Measurements from ENCODE around the gene CSAD.
"Not testable (repeated sequence)": the region's sequence is repeated elsewhere in the genome, so short reads cannot be mapped to it uniquely, and the experiment has no call there.

Gene CSAD

GRCh38 chr12:53184828-53185227 lies 4.1 kb upstream of the CSAD start:
- H3K36me3 Mint-ChIP-seq, result peaks cover 8% of the 10 kb centered on the region
- no peaks in the 10 kb centered on the region for H3K27me3 Mint-ChIP-seq
- peak overlapping the region; percentile 3 for H3K4me3 Mint-ChIP-seq
- peaks cover 54% of the 10 kb centered on the region for H3K4me1 Mint-ChIP-seq (ENCODE audit: low read depth)
- H3K9me3 Mint-ChIP-seq (ENCODE audit: low read depth), result no peaks in the 10 kb centered on the region
- H3K27ac Mint-ChIP-seq, result peak overlapping the region; percentile 65

DNA sequence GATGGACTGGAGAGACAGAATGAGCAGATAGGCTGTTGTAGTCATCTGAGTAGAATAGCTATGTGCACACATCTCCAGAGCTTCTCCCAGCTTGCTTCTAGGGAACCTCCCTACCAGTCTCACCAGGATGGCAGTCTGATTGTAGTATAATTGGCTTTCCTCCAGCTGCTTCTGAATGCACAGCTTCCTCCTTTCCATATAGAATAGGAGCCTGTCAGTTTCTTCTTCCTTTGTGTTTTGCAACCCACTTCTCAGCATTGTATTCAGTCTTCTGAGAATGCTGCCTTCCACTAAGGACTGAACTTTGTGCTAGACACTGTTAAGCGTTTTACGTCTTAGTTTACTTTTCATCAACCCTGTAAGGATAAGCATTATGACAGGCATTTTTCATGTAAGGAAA lies 2.2 kb upstream of the CSAD start:
- Mint-ChIP-seq H3K4me1 (ENCODE audit: low read depth) (peaks cover 53% of the 10 kb centered on the region), H3K9me3 (ENCODE audit: low read depth) (no peaks in the 10 kb centered on the region), H3K4me3 (peak overlapping the region; percentile 97), H3K27me3 (no peaks in the 10 kb centered on the region), H3K36me3 (peaks cover 8% of the 10 kb centered on the region), H3K27ac (peak overlapping the region; percentile 83)

DNA sequence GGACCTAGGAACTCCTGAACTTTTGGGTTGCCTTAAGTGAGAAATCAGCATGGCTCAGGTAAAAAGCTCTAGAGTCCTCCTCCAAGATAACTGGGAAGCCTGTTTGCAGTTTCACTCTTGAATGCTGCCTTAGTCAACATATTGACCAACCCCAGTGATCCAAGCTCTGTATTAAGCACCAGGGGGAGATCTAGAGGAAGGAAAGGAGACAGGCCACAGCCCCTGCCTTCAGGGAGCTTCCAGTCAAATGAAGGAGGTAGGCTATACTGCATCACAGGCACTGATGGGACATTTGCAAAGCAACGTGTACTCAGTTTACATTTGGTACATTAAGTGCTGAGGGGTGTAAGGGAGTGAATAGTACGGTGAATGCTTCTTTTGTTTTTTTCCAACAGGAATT lies 1.2 kb upstream of the CSAD start:
- Mint-ChIP-seq H3K27me3 (no peaks in the 10 kb centered on the region), H3K9me3 (ENCODE audit: low read depth) (no peaks in the 10 kb centered on the region), H3K4me3 (peak overlapping the region; percentile 97), H3K4me1 (ENCODE audit: low read depth) (peaks cover 53% of the 10 kb centered on the region), H3K36me3 (peaks cover 8% of the 10 kb centered on the region), H3K27ac (peak overlapping the region; percentile 94)

DNA sequence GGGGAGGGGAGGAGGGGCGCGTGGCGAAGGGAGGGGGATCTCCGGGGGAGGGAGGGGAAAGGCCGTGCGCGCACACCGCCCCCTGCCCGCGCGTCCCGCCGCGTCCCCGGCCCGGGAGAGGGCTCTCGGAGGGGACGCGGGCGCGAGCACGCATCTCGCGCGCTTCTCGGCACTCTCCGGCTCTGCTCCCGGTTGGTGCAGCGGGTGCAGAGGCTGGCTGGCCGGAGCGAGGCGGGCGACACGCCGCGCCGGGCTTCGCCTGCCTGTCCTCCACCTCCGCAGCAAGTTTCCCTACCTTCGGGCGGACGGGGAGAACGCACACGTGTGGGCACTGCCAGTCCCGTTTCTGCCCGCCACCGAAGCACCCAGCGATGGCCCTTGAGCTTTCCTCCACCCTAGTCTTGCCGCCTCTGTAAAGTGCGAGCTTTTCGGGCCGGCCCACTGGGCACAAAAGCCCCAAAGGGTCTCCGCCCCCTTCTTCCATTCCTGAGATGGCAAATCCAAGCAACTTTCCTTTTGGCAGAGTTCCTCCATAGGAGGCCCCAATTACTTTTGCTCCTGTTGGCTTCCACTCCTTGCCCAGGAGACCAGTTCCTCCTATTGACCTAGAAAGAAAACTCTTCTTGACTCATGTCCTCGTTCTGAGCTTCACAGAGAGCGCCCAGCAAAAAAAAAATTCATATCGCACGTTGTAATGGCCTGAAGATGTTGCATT lies 363 bp upstream of the CSAD start:
- H3K9me3 Mint-ChIP-seq (ENCODE audit: low read depth), result no peaks in the 10 kb centered on the region
- no peaks in the 10 kb centered on the region for H3K27me3 Mint-ChIP-seq
- H3K4me3 Mint-ChIP-seq, result peak overlapping the region; percentile 97
- H3K27ac Mint-ChIP-seq, result peak overlapping the region; percentile 94
- peaks cover 53% of the 10 kb centered on the region for H3K4me1 Mint-ChIP-seq (ENCODE audit: low read depth)
- peaks cover 8% of the 10 kb centered on the region for H3K36me3 Mint-ChIP-seq

- Mint-ChIP-seq H3K27ac (peak overlapping the region; percentile 96), H3K27me3 (no peaks in the 10 kb centered on the region), H3K36me3 (peaks cover 8% of the 10 kb centered on the region), H3K4me1 (ENCODE audit: low read depth) (peaks cover 45% of the 10 kb centered on the region), H3K9me3 (ENCODE audit: low read depth) (no peaks in the 10 kb centered on the region), H3K4me3 (peak overlapping the region; percentile 91)
Observed at GRCh38 chr12:53179687-53180219, 972 bp downstream of the CSAD start.

DNA sequence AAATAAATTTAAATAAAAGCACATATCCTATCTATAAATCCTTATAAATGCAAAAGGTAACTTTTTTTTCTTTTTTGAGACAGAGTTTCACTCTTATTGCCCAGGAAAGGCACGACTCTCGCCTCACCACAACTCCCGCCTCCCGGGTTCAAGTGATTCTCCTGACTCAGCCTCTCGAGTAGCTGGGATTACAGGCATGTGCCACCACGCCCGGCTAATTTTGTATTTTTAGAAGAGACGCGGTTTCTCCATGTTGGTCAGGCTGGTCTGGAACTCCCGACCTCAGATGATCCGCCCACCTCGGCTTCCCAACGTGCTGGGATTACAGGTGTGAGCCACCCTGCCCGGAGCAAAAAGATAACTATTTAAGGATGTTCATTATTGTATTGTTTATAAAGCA lies 1.9 kb downstream of the CSAD start:
- H3K9me3 Mint-ChIP-seq (ENCODE audit: low read depth); H3K27me3 Mint-ChIP-seq; H3K36me3 Mint-ChIP-seq: not testable (repeated sequence)
- H3K27ac Mint-ChIP-seq, result peak overlapping the region; percentile 96
- H3K4me1 Mint-ChIP-seq (ENCODE audit: low read depth), result peaks cover 38% of the 10 kb centered on the region
- peak overlapping the region; percentile 91 for H3K4me3 Mint-ChIP-seq

DNA sequence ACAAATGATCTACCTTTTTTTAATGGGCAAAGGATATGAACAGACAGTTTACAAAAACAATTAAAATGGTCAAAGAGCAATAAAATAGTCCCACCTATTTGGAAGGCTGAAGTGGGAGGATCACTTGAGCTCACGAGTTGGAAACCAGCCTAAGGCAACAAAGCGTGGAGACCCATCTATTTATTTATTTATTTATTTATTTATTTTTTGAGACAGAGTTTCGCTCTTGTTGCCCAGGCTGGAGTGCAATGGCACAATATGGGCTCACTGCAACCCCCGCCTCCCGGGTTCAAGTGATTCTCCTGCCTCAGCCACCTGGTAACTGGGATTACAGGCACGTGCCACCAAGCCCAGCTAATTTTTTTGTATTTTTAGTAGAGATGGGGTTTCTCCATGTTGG lies 3.3 kb downstream of the CSAD start:
- peaks cover 25% of the 10 kb centered on the region for H3K4me1 Mint-ChIP-seq (ENCODE audit: low read depth)
- not testable (repeated sequence) for H3K4me3 Mint-ChIP-seq; H3K36me3 Mint-ChIP-seq; H3K9me3 Mint-ChIP-seq (ENCODE audit: low read depth); H3K27ac Mint-ChIP-seq; H3K27me3 Mint-ChIP-seq

GRCh38 chr12:53176750-53177149 lies 4.0 kb downstream of the CSAD start:
- Mint-ChIP-seq H3K27me3 (no peaks in the 10 kb centered on the region), H3K9me3 (ENCODE audit: low read depth) (no peaks in the 10 kb centered on the region), H3K4me1 (ENCODE audit: low read depth) (peaks cover 18% of the 10 kb centered on the region), H3K27ac (no peak overlapping the region), H3K4me3 (no peak overlapping the region), H3K36me3 (peaks cover 2% of the 10 kb centered on the region)

DNA sequence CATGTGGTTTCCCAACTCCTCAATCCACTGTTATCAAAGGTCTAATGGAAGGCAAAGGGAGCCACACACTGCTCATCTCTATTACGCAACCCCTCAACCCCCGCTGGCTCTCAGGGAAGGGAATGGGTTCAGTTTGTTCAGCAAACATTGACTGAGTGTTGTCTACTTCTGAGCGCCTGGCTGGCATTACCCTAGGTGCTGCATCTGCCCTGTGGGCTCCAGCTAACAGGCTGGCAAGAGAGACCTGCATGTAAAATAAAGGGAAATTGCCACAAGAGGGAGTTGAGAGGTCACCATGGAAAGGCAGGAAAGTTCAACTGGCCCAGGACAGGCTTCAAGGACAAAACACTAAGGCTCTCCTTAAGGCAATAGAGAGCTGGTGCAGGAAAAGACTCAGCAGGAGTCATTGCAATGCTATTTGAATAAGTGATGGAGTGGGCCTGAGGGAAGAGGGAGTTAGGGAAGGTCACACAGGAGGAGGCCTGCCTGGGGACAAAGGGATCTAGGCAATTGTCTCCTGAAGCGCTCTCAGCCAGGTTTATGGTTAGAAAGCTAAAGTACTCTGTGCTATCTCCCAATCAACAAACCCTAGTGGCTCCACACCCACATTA lies 5.7 kb downstream of the CSAD start:
- peaks cover 10% of the 10 kb centered on the region for H3K4me1 Mint-ChIP-seq (ENCODE audit: low read depth)
- no peaks in the 10 kb centered on the region for H3K27me3 Mint-ChIP-seq
- peaks cover 2% of the 10 kb centered on the region for H3K36me3 Mint-ChIP-seq
- no peaks in the 10 kb centered on the region for H3K9me3 Mint-ChIP-seq (ENCODE audit: low read depth)
- H3K4me3 Mint-ChIP-seq, result no peak overlapping the region
- no peak overlapping the region for H3K27ac Mint-ChIP-seq

GRCh38 chr12:53173085-53173715 lies 7.5 kb downstream of the CSAD start:
- Mint-ChIP-seq H3K4me1 (ENCODE audit: low read depth) (no peaks in the 10 kb centered on the region), H3K27me3 (no peaks in the 10 kb centered on the region), H3K27ac (no peak overlapping the region), H3K4me3 (no peak overlapping the region), H3K36me3 (peaks cover 2% of the 10 kb centered on the region), H3K9me3 (ENCODE audit: low read depth) (no peaks in the 10 kb centered on the region)

DNA sequence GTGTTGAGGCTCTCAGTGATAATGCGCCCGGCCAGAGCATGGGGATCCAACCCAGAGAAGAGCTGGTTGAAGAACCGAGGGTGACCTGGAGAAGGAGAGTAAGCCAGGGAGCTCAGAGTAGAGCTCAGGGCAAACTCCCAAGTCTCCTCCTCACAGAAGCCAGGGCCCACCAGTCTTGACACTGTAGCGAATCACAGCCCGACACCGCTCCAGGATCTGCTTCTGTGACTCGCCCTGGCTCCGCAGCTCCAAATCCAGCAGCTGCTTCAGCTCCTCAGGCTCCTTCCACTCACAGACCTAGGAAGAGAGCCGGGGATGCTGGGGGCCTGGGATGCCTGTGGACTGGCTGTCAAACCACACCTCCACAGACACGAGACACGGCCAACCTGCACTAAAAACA lies 8.4 kb downstream of the CSAD start:
- Mint-ChIP-seq H3K9me3 (ENCODE audit: low read depth) (no peaks in the 10 kb centered on the region), H3K4me1 (ENCODE audit: low read depth) (no peaks in the 10 kb centered on the region), H3K27me3 (no peaks in the 10 kb centered on the region), H3K27ac (no peak overlapping the region), H3K4me3 (no peak overlapping the region), H3K36me3 (peaks cover 2% of the 10 kb centered on the region)

DNA sequence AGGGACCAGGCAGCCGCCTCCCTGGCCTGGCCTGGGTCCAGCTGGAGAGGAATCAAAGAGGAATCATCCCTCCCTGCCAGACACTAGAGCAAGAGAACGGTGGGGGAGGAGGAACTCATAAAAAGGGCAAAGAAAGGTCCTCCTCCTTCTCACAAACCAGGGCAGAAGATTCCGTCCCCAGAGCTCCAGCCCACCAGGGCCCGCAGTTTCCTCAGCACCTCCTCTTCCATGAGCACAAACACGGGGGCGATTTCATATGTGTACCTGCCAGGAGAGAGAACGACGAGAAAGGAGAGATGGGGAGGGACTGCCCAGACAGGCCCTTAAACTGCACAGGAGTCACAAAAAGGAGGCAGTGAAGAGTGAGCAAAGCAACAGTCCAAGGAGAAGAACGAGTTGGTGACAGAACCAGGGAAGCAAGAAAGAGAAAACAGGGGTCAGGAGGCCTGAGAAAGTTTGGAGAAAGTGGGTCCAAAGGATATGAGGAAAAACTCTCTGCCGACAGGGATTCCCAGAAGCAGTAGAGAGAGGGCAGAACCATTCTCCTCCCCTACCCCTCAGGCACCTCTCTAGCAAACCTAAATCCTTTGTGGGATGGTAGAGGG lies 8.9 kb downstream of the CSAD start:
- no peak overlapping the region for H3K4me3 Mint-ChIP-seq
- H3K9me3 Mint-ChIP-seq (ENCODE audit: low read depth), result no peaks in the 10 kb centered on the region
- H3K27me3 Mint-ChIP-seq, result no peaks in the 10 kb centered on the region
- H3K4me1 Mint-ChIP-seq (ENCODE audit: low read depth), result no peaks in the 10 kb centered on the region
- H3K36me3 Mint-ChIP-seq, result peaks cover 2% of the 10 kb centered on the region
- no peak overlapping the region for H3K27ac Mint-ChIP-seq

- Mint-ChIP-seq H3K4me3 (no peak overlapping the region), H3K27me3 (no peaks in the 10 kb centered on the region), H3K4me1 (ENCODE audit: low read depth) (no peaks in the 10 kb centered on the region), H3K36me3 (peaks cover 2% of the 10 kb centered on the region), H3K27ac (no peak overlapping the region), H3K9me3 (ENCODE audit: low read depth) (no peaks in the 10 kb centered on the region)
Observed at GRCh38 chr12:53170876-53171724, 9.6 kb downstream of the CSAD start.

- Mint-ChIP-seq H3K27me3 (no peaks in the 10 kb centered on the region), H3K36me3 (peaks cover 2% of the 10 kb centered on the region), H3K27ac (no peak overlapping the region), H3K4me1 (ENCODE audit: low read depth) (no peaks in the 10 kb centered on the region), H3K4me3 (no peak overlapping the region), H3K9me3 (ENCODE audit: low read depth) (no peaks in the 10 kb centered on the region)
Observed at GRCh38 chr12:53170215-53170614, 10.5 kb downstream of the CSAD start.

Data from activated naive CD8-positive, alpha-beta T cell (primary cell).